DOHH2 (cell line): Measurements from ENCODE around the gene RND2.

ENCODE experiments used
- H3F3A ChIP-seq: fragments of 200-600 bp; sonication (generic), shearing (Covaris generic); 2 replicates; pipeline ENCODE4 v1.6.0; 2016; ENCODE audit warnings: antibody characterized with exemption, mild to moderate bottlenecking; ENCODE audit not compliant: control insufficient read depth, insufficient read depth
- H3K27ac ChIP-seq: fragments of 200-600 bp; sonication (generic); 2 replicates; pipeline ENCODE4 v1.5.1; 2014; ENCODE audit warnings: low read depth, mild to moderate bottlenecking, low read length, moderate library complexity
- H3K27me3 ChIP-seq: fragments of 200-600 bp; sonication (generic); 2 replicates; pipeline ENCODE4 v1.6.1; 2014; ENCODE audit warnings: mild to moderate bottlenecking, low read length, mixed read lengths; ENCODE audit not compliant: control insufficient read depth
- H3K36me3 ChIP-seq: fragments of 200-600 bp; sonication (generic); 2 replicates; pipeline ENCODE4 v1.6.1; 2014; ENCODE audit warnings: mild to moderate bottlenecking, low read length, moderate library complexity, mixed read lengths; ENCODE audit not compliant: control insufficient read depth
- H3K4me1 ChIP-seq: fragments of 200-600 bp; sonication (generic); 2 replicates; pipeline ENCODE4 v1.6.1; 2014; ENCODE audit warnings: mild to moderate bottlenecking, low read length, mixed read lengths; ENCODE audit not compliant: control insufficient read depth
- H3K4me2 ChIP-seq: fragments of 200-600 bp; sonication (generic); 2 replicates; pipeline ENCODE4 v1.6.0; 2014; ENCODE audit warnings: mild to moderate bottlenecking, low read length, moderate library complexity
- H3K4me3 ChIP-seq: fragments of 200-600 bp; sonication (generic); 2 replicates; pipeline ENCODE4 v1.5.1; 2014; ENCODE audit warnings: mild to moderate bottlenecking, low read length, mixed read lengths
- H3K79me2 ChIP-seq: fragments of 200-600 bp; sonication (generic); 2 replicates; pipeline ENCODE4 v1.6.1; 2014; ENCODE audit warnings: mild to moderate bottlenecking, low read length, mixed read lengths; ENCODE audit not compliant: control insufficient read depth
- H3K9me2 ChIP-seq: fragments of 200-600 bp; sonication (generic); replicated peaks from 2 replicates; pipeline ENCODE4 v1.6.1; 2014; ENCODE audit warnings: mild to moderate bottlenecking, low read length, mixed read lengths; ENCODE audit not compliant: control insufficient read depth
- H3K9me3 ChIP-seq: fragments of 200-600 bp; sonication (generic); 2 replicates; pipeline ENCODE4 v1.6.1; 2014; ENCODE audit warnings: antibody characterized with exemption, low read length, mixed read lengths; ENCODE audit not compliant: control insufficient read depth, insufficient read depth
- H4K20me1 ChIP-seq: fragments of 200-600 bp; sonication (generic); 2 replicates; pipeline ENCODE4 v1.6.0; 2014; ENCODE audit warnings: low read depth, mild to moderate bottlenecking, antibody characterized with exemption, low read length, moderate library complexity; ENCODE audit not compliant: control insufficient read depth, insufficient read depth
- CTCF ChIP-seq: fragments of 200-600 bp; sonication (generic); IDR thresholded peaks from one replicate; pipeline ENCODE4 v1.5.1; 2014; ENCODE audit warnings: antibody characterized with exemption, mild to moderate bottlenecking, low read depth, low read length; ENCODE audit not compliant: poor library complexity, severe bottlenecking
- EZH2phosphoT487 ChIP-seq: fragments of 200-600 bp; sonication (generic); IDR thresholded peaks from 2 replicates; pipeline ENCODE4 v1.6.1; 2017; ENCODE audit warnings: borderline replicate concordance, mild to moderate bottlenecking, antibody characterized with exemption, low read length, moderate library complexity, mixed read lengths

Gene RND2

GRCh38 chr17:43003542-43004172 is 21.4 kb upstream of the RND2 start:
- Histone ChIP-seq H3K79me2 (peaks cover 21% of the 10 kb centered on the region), H3K4me2 (no peak overlapping the region), H3K9me2 (no peaks in the 10 kb centered on the region), H3K4me3 (no peak overlapping the region), H3K9me3 (no peaks in the 10 kb centered on the region), H3K27me3 (no peaks in the 10 kb centered on the region), H3K4me1 (peaks cover 23% of the 10 kb centered on the region), H4K20me1 (peaks cover 14% of the 10 kb centered on the region), H3F3A (peaks cover 57% of the 10 kb centered on the region), H3K36me3 (peaks cover 64% of the 10 kb centered on the region), H3K27ac (no peak overlapping the region)
- no peak for TF ChIP-seq EZH2phosphoT487

GRCh38 chr17:43006639-43007551 is 18.1 kb upstream of the RND2 start, which contains the start of gene IFI35:
IFI35 (plus strand) TSS chr17:43006784; CDS start chr17:43006948, 164 bp downstream.
- H3K27me3 ChIP-seq, result no peaks in the 10 kb centered on the region
- H3K4me1 ChIP-seq, result peaks cover 11% of the 10 kb centered on the region

DNA sequence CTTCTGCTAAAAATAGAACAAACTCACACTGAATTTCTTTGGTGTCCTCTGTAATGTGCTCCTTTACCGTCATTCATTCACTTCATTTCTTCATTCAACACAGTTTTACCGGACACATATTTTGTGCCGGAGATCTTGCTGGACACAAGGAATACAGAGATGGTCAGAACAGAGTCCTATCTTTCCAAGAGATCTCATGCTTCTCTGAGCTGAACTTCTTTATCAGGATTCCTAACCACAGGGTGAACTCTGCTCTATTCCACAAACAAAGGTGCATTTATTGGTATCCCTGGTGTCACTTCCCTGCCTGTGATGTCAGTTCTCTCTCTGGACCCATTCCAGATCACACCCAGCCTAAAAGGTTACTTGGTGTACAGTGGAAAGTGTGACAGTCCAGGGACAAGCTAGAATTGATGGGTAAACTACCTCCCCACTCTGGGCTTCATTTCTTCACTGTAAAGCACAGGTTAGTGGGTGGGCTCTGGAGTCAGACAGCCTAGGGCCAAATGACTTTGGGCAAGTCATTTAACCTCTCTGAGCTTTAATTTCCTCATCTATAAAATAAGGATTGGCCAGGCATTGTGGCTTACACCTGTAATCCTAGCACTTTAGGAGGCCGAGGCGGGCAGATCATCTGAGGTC is 14.2 kb upstream of the RND2 start:
- Histone ChIP-seq H3K36me3 (peaks cover 7% of the 10 kb centered on the region), H3K4me2 (no peak overlapping the region), H3K4me3 (no peak overlapping the region), H3K9me3 (no peaks in the 10 kb centered on the region), H3F3A (peaks cover 7% of the 10 kb centered on the region; the same call in 1 of the 2 replicates), H3K79me2 (no peaks in the 10 kb centered on the region), H3K9me2 (no peaks in the 10 kb centered on the region), H3K27ac (no peak overlapping the region), H3K4me1 (peaks cover 11% of the 10 kb centered on the region), H3K27me3 (no peaks in the 10 kb centered on the region), H4K20me1 (no peaks in the 10 kb centered on the region)
- no peak for TF ChIP-seq CTCF
- TF ChIP-seq EZH2phosphoT487, result no peak

More at GRCh38 chr17:43006639-43007551, 18.1 kb upstream of the RND2 start, which contains the start of gene IFI35:
- H3K4me2 ChIP-seq, result peak within 1 kb of the TSS; percentile 82
- peaks cover 31% of the 10 kb centered on the region for H3F3A ChIP-seq
- H4K20me1 ChIP-seq, result no peaks in the 10 kb centered on the region
- no peaks in the 10 kb centered on the region for H3K79me2 ChIP-seq
- H3K9me2 ChIP-seq, result no peaks in the 10 kb centered on the region
- peaks cover 32% of the 10 kb centered on the region for H3K36me3 ChIP-seq
- TF ChIP-seq EZH2phosphoT487 (no peak), CTCF (peak; percentile 59)
- H3K4me3 ChIP-seq, result peak within 1 kb of the TSS; percentile 67
- H3K27ac ChIP-seq, result peak within 1 kb of the TSS; percentile 38
- H3K9me3 ChIP-seq, result no peaks in the 10 kb centered on the region
